GM12878 (cell line): Measurements from ENCODE around the gene TMC4. TPM values are rescaled to one million over a fixed set of nuclear protein-coding genes. Genes with fewer than 3 reads are reported as not detected.

Experiments
- ATF7 ChIP-seq: fragments of 450-650 bp; IDR thresholded peaks from 2 replicates; pipeline ENCODE4 v1.6.1; 2016; ENCODE audit warnings: low read depth, mild to moderate bottlenecking
- CREB1 ChIP-seq: IDR thresholded peaks from 2 replicates; pipeline ENCODE4 v1.6.1; 2012; ENCODE audit warnings: low read depth, mild to moderate bottlenecking, inconsistent platforms
- ETV6 ChIP-seq, 2 experiments: fragments of 450-650 bp in 1 of 2; IDR thresholded peaks in 1 of 2; conservative IDR thresholded peaks in 1 of 2; 2 replicates each; pipeline ENCODE4 v1.6.1; 2014; ENCODE audit warnings: antibody characterized with exemption in 1 of 2, borderline replicate concordance in 1 of 2, low read depth in 1 of 2, mild to moderate bottlenecking in 1 of 2, moderate library complexity in 1 of 2
- JUND ChIP-seq: IDR thresholded peaks from 2 replicates; pipeline ENCODE4 v1.6.1; 2012; ENCODE audit warnings: low read depth, mild to moderate bottlenecking, low read length, improper control_type of control experiment, moderate library complexity
- KAT2A ChIP-seq: conservative IDR thresholded peaks from 2 replicates; pipeline ENCODE4 v1.6.1; 2011; ENCODE audit warnings: low read depth, low read length; ENCODE audit not compliant: control insufficient read depth
- MEF2A ChIP-seq: IDR thresholded peaks from 2 replicates; pipeline ENCODE4 v1.6.1; 2011; ENCODE audit warnings: low read depth, mild to moderate bottlenecking, low read length, moderate library complexity; ENCODE audit not compliant: insufficient read depth
- NFYB ChIP-seq: IDR thresholded peaks from 2 replicates; pipeline ENCODE4 v1.6.1; 2011; ENCODE audit warnings: low read depth, mild to moderate bottlenecking, low read length, improper control_type of control experiment, moderate library complexity; ENCODE audit not compliant: insufficient read depth
- NR2C2 ChIP-seq: IDR thresholded peaks from 2 replicates; pipeline ENCODE4 v1.6.1; 2011; ENCODE audit warnings: borderline replicate concordance, low read depth; ENCODE audit not compliant: control insufficient read depth, insufficient read length
- NRF1 ChIP-seq: conservative IDR thresholded peaks from 2 replicates; pipeline ENCODE4 v1.6.1; 2011; ENCODE audit warnings: mild to moderate bottlenecking, low read depth, low read length, improper control_type of control experiment
- PAX5 ChIP-seq: IDR thresholded peaks from 2 replicates; pipeline ENCODE4 v1.6.1; 2011; ENCODE audit warnings: low read depth, low read length, borderline replicate concordance
- PML ChIP-seq: IDR thresholded peaks from 2 replicates; pipeline ENCODE4 v1.6.1; 2012; ENCODE audit warnings: low read length, inconsistent platforms
- POLR2AphosphoS2 ChIP-seq: IDR thresholded peaks from 2 replicates; pipeline ENCODE4 v1.6.1; 2011; ENCODE audit warnings: low read depth, mild to moderate bottlenecking, low read length, improper control_type of control experiment, moderate library complexity
- PRDM15 ChIP-seq: fragments of 450-650 bp; formaldehyde crosslinking; IDR thresholded peaks from 2 replicates; pipeline ENCODE4 v1.4.0; 2020; ENCODE audit warnings: mild to moderate bottlenecking, moderate library complexity
- SKIL ChIP-seq: fragments of 450-650 bp; IDR thresholded peaks from 2 replicates; pipeline ENCODE4 v1.6.1; 2017; ENCODE audit warnings: mild to moderate bottlenecking, low read depth, inconsistent platforms; ENCODE audit not compliant: poor library complexity, severe bottlenecking
- SMARCA5 ChIP-seq: fragments of 450-650 bp; IDR thresholded peaks from 2 replicates; pipeline ENCODE4 v1.6.1; 2017; ENCODE audit warnings: mild to moderate bottlenecking
- TCF12 ChIP-seq: IDR thresholded peaks from 2 replicates; pipeline ENCODE4 v1.6.1; 2011; ENCODE audit warnings: low read depth, mild to moderate bottlenecking, low read length
- USF2 ChIP-seq: IDR thresholded peaks from 2 replicates; pipeline ENCODE4 v1.6.1; 2011; ENCODE audit warnings: low read depth, low read length, improper control_type of control experiment, borderline replicate concordance
- ZBTB4 ChIP-seq: fragments of 450-650 bp; formaldehyde crosslinking; IDR thresholded peaks from 2 replicates; pipeline ENCODE4 v1.4.0; 2022; ENCODE audit warnings: mild to moderate bottlenecking, moderate library complexity
- ZZZ3 ChIP-seq: IDR thresholded peaks from 2 replicates; pipeline ENCODE4 v1.6.1; 2011; ENCODE audit warnings: low read depth; ENCODE audit not compliant: control insufficient read depth, insufficient read length
- polyA plus RNA-seq, 11 experiments: library from polyadenylated mRNA; depleted of rRNA in 4 of 11; unstranded in 6 of 11; stranded (reverse) in 5 of 11; fragments of >200 nt; fragmentation: Nextera tagmentation in 4 of 11; fragmentation: Illumina TruSeq in 1 of 11; extraction: Ambion mirVana in 4 of 11; extraction: Trizol in 1 of 11; gene quantifications; 1 replicate in 1 of 11; 2 replicates in 10 of 11; pipeline versions ENCODE4 v1.2.1 to v1.2.3, GENCODE V29; 2011 to 2016; ENCODE audit warnings: inconsistent platforms in 2 of 11, missing spikeins in 2 of 11, low read depth in 1 of 11
- total RNA-seq, 4 experiments: library from RNA; depleted of rRNA in 3 of 4; stranded (reverse); fragments of >200 nt in 3 of 4; fragmentation: Illumina TruSeq in 1 of 4; extraction: Trizol in 1 of 4; gene quantifications; 2 replicates each; pipeline versions ENCODE4 v1.2.1 to v1.2.3, GENCODE V29; 2013 to 2021

Gene TMC4
- total and polyA plus RNA-seq, 10 of the 15 experiments (the other 5 are each of a cell fraction or from before 2014, with no cell fraction given), result 0.33 to 0.83 (median 0.74) TPM; not detected in 7

GRCh38 chr19:54159352-54160181 is 13.4 kb downstream of the TMC4 start, which contains the start of gene LENG1 (continued):
- no peak for TF ChIP-seq KAT2A
- no peak for TF ChIP-seq NR2C2
- TF ChIP-seq JUND, result no peak
- TF ChIP-seq PML, result peak; percentile 74; the same call in 1 of the 2 replicates
- peak; percentile 68 for TF ChIP-seq POLR2AphosphoS2
- no peak for TF ChIP-seq PRDM15 (CRISPR knock-in tag)
- TF ChIP-seq NFYB, result peak; percentile 98
- TF ChIP-seq TCF12, result 0 out of 2 replicates have a peak, but pooled peaks have one; percentile 18
- TF ChIP-seq MEF2A, result no peak
- no peak for TF ChIP-seq ZBTB4
- TF ChIP-seq SKIL, result peak; percentile 80
- TF ChIP-seq ZZZ3, result no peak
- TF ChIP-seq USF2, result no peak
- peak; percentile 90 for TF ChIP-seq CREB1
- TF ChIP-seq ATF7, result 0 out of 2 replicates have a peak, but pooled peaks have one; percentile 21
- TF ChIP-seq PAX5, result no peak
- TF ChIP-seq ETV6 (conservative IDR thresholded peaks at IDR 0.05 in 1 of 2, IDR thresholded peaks at IDR 0.05 in 1 of 2; ENCODE audit: borderline replicate concordance in 1 of 2, low read depth in 1 of 2), result no peak; a peak in 1 of 4 replicates
- no peak for TF ChIP-seq SMARCA5
- TF ChIP-seq NRF1, result peak; percentile 83
